ENCODE results near the gene EGFL7.

Gene EGFL7

DNA sequence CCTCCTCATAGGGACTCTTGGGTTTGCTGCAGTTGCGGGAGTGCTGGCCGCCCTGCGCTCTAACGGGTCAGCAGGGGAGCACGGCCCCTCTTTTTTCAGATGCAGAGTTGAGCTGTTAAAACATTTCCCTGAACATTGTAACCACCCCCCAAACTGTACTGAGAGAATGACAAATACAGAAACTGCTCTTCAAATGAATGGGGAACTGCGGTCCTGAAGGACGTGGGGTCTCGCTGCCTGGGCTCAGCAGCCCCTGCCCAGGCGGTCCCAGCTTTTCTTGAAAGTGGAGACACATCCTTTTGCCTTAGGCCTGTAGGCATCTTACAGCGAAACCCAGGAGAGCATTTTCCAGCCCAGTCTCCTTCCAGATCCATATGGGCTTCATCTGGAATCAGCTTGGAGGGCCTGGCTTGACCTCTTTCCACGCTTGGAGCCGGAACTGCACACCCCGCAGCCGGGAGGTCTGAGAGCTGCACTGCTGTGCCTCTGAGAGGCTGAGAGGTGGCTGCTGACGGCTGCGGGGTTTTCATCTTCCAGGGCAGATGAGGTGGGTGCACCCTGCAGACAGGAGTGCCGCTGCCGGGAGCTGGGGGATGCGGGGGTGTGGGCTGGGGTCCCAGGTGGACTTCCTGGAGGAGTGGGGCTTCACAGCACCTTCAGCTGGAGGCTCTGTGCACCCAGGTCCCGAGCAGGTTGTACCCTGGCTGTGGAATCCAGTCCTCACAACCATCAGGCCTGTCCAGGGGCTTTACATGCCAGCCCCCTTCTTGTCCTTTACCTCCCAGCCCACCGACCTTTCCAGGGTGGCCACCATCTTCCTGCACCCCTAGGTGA lies 25.8 kb downstream of the EGFL7 start:
- FAIRE-seq: no peak

DNA sequence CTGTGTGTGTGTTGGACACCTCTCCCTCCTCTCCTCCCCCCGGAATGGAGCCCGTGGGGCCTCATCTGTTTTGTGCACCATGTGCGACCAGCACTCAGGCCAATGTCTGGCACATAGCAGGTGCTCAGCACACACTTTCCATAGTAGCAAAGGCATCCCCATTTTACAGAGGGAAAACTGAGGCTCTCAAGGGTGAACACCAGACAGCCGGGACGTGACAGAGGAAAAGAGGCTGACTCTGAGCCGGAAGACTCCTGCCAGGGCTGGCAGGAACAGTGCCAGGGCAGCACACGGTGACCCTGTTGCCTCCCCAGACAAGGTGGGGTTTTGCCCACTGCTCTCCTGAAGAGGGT lies 26.4 kb downstream of the EGFL7 start:
- no peak for FAIRE-seq

DNA sequence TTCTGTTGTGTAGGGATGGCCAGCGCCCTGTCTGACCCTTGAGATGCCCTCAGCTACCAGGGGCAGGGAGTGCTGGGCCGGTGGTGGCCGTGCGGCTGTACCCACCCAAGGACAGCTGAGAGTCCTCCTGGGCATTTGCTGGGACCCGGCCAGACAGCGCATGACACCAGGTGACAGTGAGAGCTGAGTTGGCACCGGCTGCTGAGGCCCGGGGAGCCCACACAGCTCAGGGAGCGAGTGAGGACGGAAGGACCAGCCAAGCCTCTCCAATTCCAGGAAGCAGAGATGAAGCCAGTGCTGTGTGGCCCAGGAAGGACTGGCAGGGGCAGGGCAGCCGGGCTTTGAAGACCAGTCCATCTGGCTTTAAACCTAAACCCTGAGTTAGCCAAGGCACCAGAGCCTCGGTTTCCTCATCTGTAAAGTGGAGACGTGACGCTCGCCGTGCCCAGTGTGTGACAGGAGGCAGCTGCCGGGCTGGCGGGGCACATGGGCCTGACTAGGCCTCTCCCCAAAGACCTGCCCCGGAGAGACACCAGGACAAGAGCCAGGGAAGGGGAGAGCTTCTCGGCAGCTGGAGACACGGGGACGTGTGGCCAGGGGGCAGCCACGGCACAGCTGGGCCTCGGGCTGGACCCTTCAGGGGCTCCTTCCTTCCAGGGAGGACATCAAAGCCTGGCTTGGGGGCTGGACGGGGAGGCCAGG lies 27.5 kb downstream of the EGFL7 start:
- no peak for FAIRE-seq

DNA sequence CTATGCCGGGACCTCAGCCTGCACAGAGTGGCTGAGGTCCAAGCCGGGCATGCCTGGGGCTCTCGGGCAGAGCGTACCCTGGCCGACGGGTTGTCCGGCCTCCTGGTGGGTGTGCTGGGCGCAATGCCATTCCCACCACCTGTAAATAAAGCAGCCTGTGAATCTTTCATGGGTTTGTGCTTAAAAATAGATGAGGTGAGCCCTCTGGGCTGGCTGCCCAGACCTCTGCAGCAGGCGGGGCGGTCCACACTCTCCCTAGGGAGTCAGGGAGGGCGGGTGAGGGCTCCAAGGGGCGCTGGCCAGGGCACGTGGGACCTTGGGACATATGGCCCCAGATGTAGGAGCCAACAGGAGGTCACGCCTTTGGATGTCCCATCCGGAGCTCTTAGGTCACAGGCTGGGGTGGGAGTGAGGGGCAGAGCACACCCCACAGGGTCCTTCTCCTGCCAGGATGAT lies 28.1 kb downstream of the EGFL7 start:
- no peak for FAIRE-seq

DNA sequence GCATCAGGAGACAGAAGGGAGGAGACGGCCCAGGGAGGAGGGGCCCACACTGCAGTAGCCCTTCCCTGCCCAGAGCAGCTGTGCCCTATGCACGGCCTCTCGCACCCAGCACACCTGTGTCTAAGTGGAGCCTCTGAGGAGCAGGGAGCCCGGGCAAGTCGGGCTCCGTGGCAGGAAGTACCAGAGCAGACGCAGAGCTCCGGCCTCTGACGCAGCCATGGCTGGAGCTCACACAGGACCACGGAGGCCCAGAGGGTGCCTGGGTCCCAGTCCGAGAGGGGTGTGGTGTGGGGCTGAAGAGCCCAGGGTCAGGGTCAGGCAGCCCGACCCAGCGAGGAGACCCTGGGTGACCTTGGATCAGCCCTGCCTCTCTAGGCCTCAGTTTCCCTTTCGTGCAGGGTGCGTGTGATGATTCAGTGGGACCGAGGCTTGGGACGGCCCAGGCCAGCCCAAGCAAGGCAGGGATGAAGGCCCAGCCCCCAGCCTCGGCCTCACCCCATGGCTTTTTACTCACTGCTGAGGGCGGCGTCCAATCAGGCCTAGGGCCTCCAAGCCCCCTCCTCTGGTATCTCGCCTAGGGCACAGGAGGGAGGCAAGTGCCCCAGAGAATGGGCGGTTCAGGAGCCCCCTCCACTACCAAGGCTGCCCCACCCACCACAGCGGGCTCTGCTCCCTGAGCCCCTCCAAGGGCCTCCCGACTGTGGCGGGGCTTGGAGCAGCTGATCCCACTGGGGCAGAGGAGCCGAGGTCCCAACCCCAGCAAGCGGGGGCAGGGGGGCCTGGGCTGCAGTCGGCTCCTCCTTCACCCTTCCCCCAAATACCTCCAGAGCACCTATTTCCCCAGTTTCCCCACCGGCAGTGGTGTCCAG lies 28.8 kb downstream of the EGFL7 start:
- FAIRE-seq: no peak

DNA sequence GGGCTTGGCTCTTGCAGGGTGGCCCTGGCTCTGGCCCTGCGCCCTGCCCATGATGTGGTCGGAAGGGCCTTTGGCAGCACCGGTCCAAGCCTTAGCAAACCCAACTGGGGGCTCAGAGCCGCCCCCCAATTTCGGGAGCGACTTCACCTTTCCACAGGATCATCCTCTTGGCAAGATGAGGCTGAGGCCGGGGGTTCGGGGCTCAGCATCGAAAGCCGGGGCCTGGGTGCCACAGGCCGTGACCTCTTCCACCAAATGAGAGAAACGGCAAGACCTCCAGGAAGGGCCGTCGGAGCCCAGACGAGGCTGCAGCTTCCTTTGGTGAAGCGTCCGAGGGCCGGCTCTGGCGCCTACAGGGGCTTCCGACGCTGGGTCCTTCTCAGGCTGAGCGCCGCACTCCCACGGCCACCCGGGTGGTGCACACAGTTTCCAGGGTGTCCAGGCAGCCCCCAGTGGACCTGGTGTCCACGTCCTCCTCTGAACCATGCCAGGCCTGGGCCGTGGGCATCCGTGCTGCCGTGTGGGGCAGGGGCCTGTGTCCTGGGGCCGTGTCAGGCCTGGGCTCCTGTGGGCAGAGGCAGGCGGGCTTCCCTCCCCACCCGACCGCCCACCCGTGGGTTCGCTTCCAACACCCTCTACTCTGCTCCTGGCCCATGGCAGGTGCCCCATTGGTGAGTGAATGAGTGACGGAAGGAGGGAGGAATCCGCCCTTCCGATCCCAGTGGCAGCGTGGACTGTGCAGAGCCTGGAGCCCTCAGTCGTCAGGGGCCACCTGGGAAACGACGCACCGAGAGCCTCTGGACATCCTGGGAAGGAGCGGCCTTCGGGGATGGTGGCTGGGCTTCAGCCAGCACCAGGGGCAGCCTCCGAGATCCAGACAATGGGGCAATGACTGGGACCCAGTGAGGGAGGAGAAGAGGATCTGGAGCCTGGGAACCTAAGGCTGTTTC lies 29.7 kb downstream of the EGFL7 start:
- FAIRE-seq: no peak

DNA sequence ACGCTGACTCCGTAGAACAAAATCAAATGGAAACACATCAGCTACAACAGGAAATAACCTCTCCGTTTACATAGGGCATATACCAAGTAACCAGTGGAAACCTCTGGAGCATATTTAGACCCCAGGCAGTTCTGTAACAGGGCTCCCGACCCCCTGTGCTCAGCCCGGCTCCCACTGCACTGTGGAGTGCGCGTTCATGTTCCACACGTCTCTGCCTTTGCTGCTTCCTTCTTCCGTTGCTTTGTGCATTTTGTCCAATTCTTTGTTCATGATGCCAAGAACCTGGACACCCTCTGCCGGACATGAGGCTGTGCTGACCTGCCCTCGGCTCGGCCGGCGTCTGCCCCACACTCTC lies 30.4 kb downstream of the EGFL7 start:
- no peak for FAIRE-seq

DNA sequence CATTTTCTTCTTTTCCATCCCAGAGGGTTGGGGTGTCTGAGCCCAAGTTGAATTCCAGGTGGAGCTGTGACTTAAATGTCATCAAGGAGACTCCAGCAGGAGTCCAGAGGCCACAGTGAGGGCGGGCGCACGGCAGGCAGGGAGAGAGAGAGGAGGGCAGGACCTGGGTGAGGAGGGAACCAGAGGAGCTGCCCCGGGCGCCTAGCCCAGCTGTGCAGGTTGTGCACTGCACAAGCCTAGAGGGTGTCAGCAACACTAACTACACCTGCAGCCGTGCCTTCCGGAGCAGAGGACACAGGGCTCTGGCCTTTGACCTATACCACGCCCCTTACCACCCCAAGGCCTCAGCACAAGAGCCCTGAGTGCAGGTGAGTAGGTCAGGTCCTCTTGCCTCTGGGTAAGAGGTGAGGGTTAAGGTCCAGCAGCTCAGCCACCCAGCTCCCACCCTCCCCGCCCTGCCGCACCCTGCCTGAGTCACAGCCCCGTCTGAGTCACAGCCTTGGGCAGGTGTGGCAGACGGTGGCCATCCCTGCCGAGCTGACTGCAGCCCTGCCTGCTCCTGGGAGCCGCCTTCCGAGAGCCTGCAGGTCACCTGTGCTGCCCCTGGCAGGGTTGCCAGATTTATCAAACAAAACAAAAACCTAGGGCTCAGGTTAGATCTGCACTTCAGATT lies 30.9 kb downstream of the EGFL7 start:
- no peak for FAIRE-seq

DNA sequence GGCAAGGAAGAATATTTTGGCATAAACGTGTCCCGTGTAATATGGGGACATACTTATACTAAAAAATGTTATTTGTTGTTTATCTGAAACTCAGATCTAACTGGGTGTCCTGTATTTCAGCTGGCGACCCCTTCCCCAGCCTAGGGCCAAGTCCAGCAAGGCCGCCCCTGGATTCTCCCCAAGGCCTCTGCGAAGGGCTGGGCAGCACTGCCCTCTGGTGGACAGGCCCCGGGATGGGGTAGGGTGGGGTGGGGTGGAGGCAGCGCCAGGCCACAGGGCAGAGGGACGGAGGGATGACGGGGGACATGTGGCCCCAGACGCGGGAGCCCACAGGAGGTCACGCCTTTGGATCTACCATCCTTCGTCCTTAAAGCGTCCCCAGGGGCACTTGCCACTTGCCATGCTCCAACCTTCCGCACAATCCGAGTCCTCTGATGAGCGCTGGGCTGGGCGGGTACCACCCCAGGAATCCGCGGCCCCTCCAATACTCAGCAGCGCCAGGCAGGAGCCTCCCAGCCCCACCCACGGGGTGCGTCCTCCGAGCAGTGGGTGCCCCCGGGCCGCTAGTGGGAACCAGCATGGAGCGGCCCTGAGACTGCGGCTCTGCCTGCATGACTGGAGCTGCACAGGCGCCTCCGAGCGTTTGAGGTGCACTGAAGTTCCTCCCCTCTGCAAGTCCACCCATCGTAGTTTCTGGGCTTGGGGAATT lies 31.6 kb downstream of the EGFL7 start:
- FAIRE-seq: no peak

DNA sequence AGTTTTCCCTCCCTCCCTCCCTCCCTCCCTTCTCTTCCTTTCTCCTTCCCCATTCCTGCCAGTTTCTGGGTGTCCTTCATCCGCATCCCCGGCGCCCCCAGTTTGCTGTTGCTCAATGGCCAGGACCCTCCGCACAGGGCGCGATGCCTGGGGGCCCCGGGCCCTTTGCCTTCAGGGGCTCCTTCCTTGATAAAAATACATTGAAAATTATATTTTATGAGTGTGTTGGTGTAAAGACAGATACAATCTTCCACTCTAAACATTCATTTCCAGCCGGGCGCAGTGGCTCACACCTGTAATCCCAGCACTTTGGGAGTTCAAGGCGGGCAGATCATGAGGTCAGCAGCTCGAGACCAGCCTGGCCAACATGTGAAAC lies 32.1 kb downstream of the EGFL7 start:
- no peak for FAIRE-seq

DNA sequence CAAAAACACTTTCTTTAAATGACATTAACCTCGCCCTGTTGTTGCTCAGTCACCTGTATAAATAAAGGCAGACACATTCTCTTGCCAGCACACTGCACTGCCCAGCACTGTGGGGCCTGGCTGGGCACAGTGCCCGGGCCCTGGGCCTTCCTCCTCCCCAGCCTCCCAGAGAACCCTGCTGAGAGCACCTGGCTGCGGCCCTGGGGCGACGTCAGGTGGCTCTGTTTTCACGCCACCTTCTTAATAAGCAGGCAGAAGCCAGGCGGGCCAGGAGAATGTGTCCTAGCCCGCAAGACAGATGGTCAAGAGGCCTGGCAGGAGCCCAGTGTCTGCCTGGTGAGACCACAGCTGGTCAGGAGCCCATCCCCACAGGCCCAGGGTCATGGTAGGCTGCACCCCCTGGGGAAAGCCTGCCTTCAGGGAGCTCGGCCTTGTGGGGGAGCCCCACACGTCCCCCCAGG lies 32.7 kb downstream of the EGFL7 start:
- FAIRE-seq: no peak

DNA sequence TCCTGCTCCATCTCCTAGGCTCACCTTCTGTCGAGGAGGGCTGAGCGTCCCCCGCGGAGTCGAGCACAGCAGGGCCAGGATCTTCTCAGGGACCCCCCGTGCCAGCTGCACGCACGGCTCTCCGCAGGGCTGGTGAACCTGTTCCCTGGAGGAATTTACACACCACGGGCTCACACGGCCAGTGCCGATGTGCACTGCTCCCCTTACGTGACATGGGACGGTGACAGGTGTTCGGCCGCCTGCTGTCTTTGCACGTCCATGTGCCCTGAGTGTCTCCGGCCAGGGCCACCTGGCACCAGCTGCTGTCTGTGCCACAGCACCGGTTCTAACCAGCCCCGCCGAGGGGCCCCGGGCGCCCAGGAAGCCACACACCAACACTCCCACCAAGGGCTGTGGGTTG lies 33.2 kb downstream of the EGFL7 start:
- FAIRE-seq: no peak

DNA sequence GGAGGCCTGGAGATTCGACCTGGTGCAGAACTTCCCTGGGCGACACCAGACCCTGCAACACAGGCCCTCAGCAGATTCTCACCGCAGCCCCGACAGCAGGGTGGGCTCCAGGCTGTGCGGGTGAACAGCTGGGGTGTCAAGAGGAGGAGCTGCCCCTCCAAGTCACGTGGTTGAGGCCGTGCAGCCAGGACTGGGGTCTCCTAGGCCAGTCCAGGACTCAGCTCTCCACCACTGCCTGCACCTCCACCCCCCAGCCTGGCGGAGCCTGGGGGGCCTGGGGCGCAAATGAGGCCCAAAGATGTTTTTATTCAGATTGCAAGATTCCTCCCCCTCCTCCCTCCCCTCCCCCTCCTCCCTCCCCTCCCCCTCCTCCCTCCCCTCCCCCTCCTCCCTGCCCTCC lies 33.8 kb downstream of the EGFL7 start:
- no peak for FAIRE-seq

DNA sequence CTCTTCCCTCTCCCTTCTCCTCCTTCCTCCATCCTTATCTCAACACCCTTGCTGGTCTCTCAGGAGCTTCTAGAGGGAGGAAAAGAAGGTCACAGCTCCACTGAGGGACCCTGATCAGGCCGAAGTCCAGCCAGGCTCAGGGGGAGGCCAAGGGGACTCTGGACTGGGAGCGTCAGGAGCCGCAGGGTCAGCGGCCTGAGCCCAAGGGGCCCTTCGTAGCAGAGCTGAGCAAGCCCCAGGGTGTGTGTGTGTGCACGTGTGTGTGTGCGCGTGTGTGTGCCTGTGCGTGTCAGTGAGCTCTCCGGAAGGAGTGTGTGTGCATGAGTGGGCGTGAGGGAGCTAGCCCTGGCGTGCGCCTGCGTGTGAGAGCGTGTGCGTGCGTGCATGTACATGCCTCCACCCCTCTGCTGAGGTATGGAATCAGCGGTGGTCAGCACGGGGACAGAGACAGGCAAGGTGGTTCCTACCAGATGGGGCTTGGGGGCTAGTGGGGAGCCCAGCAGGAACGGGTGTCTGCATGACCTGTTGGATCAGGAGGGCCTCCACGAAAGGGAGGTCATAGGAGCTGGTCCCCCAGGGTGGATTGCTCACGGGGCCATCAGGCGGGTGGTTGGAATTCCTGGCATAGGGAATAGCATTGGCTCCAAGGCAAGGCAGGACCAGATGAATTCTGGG lies 34.6 kb downstream of the EGFL7 start:
- no peak for FAIRE-seq

DNA sequence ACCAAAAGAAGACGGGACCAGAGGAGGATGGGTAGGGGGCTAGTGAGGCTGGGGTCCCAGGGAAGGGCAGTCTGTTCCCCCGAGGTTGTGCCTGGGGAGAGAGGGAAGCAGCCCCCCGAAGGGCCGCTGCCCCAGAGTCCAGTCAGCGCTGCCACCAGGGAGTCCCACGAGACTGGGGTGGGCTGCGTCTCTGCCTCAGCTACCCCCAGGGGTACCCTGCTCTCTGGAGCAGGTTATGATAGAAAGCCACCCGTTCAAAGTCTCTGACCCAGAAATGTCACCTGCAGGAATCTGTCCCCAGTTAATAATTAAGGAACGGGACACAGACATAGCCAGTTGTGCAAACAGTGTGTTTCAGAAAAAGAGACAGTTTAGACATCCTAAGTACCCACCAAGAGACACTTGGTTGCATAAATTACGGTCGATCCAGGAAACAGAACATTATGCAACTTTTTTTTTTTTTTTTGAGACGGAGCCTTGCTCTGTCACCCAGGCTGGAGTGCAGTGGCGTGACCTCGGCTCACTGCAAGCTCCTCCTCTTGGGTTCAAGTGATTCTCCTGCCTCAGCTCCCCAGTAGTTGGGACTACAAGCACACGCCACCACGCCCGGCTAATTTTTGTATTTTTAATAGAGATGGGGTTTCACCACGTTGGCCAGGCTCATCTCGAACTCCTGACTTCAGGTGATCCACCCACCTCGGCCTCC lies 35.3 kb downstream of the EGFL7 start:
- FAIRE-seq: no peak

DNA sequence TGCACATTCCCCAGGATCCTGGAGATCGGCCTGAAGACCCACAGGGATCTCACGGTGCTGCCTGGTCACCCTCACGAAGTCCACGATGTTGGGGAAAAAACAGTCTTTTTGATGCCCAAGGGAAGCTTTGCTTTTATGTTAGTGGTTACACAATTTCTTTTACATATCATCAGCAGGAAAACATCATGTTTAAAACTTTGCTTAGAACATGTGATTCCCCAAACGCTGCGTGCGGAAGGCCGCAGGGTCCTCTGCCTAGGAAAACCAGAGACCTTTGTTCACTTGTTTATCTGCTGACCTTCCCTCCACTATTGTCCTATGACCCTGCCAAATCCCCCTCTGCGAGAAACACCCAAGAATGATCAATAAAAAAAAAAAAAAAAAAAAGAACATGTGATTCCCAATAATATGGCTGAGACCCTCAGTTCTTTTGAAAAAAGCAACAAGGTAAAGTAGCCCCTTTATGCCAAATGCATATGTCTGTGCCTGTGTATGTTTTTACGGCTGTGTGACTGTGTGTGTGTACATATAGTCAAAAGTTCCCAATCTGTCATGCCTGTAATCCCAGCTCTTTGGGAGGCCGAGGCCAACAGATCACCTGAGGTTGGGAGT lies 36.0 kb downstream of the EGFL7 start:
- FAIRE-seq: no peak

DNA sequence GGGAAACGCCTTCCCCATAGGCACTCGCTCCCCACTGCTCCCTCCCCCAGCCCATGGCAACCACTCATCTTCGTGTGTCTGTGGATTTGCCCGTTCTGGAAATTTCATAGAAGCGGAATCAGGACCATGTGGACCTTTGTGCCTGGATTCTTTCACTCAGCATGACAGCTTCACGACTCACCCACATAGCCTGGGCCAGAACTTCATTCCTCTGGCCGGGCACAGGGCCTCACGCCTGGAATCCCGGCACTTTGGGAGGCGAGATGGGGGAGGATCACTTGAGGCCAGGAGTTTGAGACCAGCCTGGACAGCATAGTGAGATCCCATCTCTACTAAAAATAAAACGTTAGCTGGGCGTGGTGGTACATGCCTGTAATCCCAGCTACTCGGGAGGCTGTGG lies 37.6 kb downstream of the EGFL7 start:
- FAIRE-seq: no peak

DNA sequence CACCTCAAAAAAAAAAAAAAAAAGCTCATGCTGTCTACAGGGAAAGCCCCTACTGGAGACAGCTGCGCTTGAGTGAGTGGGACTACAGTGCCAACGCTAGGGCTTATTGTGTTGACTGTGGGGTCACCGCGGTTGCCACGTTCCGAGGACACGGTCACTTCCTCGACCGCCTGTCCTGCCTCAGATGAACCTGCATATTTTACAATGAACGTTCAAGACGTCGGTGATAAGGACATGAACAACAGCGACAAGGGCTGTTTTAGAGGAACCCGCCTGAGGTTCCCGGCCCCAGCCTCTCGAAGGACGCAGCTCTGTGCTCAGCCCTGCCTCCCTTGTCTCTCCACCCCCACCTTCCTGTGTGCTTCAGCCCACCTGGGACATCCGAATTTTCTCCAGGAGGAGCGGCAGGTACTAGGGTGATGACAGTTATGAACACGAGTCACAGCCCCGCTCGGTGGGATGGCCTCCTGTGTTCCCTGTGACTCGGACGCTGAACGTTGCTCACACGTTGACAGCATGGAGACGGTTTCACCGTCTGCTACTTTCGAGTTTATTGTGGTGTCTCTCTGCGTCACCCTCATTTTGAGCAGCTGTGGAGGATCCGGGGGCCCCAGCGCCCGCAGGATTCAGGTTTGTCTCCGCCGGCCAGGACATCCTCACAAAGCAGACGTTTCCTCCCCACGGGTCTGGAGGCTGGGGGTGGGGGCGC lies 38.4 kb downstream of the EGFL7 start:
- no peak for FAIRE-seq

DNA sequence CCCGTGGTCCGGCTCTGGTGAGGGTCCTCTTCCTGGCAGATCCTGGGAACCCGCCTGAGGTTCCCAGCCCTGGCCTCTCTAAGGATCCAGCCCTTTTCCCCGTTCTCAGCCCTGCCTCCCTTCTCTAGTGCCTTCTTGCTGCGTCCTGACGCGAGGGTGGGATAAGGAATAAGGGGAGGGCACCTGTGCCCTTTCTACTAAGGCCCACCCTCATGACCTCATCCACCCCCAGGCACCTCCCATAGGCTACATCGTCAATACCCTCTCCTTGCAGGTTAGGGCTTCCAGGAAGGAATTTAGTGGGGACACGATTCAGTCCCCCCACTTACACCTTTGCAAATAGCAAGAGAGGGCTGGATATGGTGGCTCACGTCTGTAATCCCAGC lies 38.9 kb downstream of the EGFL7 start:
- FAIRE-seq: no peak

Data from colon (tissue), 2 donors.